Heart right ventricle (tissue), 16 donors: ENCODE results near the gene AGO3. TPM values are rescaled to one million over a fixed set of nuclear protein-coding genes. Genes with fewer than 3 reads are reported as not detected.
"Not testable (repeated sequence)": the region's sequence is repeated elsewhere in the genome, so short reads cannot be mapped to it uniquely, and the experiment has no call there.

ENCODE experiments used
- ATAC-seq, 8 donors: fragments of 200-7000 bp; cut with Tn5 transposase; one replicate each; pipeline ENCODE4 v1.9.1; 2020; ENCODE audit warnings: mild to moderate bottlenecking in 8 of 8, moderate library complexity in 8 of 8, moderate number of reproducible peaks in 1 of 8
- DNase-seq, 2 donors: peaks; one replicate each; pipeline ENCODE4 v3.0.0-alpha.2; 2020
- H3K27ac ChIP-seq, 10 donors: fragments of 200-600 bp; sonication (generic) in 2 of 10; one replicate each; pipeline versions ENCODE4 v1.5.0 to v1.8.0; 2020 to 2022; ENCODE audit warnings: mild to moderate bottlenecking in 3 of 10
- H3K27me3 ChIP-seq, 7 donors: fragments of 200-600 bp; one replicate each; pipeline ENCODE4 v1.8.0; 2021 to 2022; ENCODE audit warnings: mild to moderate bottlenecking in 2 of 7
- H3K36me3 ChIP-seq, 9 donors: fragments of 200-600 bp; sonication (generic) in 1 of 9; one replicate each; pipeline versions ENCODE4 v1.5.0 to v1.8.0; 2020 to 2022; ENCODE audit warnings: mild to moderate bottlenecking in 2 of 9
- H3K4me1 ChIP-seq, 9 donors: fragments of 200-600 bp; sonication (generic) in 1 of 9; one replicate each; pipeline versions ENCODE4 v1.5.0 to v1.8.0; 2020 to 2022; ENCODE audit warnings: mild to moderate bottlenecking in 4 of 9
- H3K4me3 ChIP-seq, 10 donors: fragments of 200-600 bp; sonication (generic) in 2 of 10; one replicate each; pipeline versions ENCODE4 v1.5.0 to v1.8.0; 2020 to 2022; ENCODE audit warnings: mild to moderate bottlenecking in 7 of 10, moderate library complexity in 2 of 10
- H3K9me3 ChIP-seq, 11 donors: fragments of 200-600 bp in 10 of 11; sonication (generic) in 2 of 11; one replicate each; pipeline versions ENCODE4 v1.5.0 to v1.8.0; 2013 to 2022; ENCODE audit warnings: mild to moderate bottlenecking in 2 of 11, control low read depth in 1 of 11, moderate library complexity in 1 of 11
- WGBS, 2 donors: extraction: QIAGEN DNeasy Blood & Tissue Kit; methylation state at CpG; one replicate each; pipeline ENCODE4 v1.1.7; 2013; ENCODE audit warnings: inconsistent platforms in 1 of 2; 5-methylcytosine and 5-hydroxymethylcytosine counted together
- intact Hi-C, 10 donors: fragments of 100-400 bp; cut with DNase I; formaldehyde crosslinking; loops; one replicate each; pipeline versions ENCODE4 v1.11.1 to v1.14.2; 2022
- polyA plus RNA-seq, 2 donors: library from polyadenylated mRNA; stranded (reverse); fragments of 200-250 nt; gene quantifications; one replicate each; pipeline ENCODE4 v1.2.3, GENCODE V29; 2013
- total RNA-seq, 10 donors: library from RNA; stranded (reverse); fragmentation: NEBNext Ultra II Directional in 3 of 10; extraction: Animal tissue kit (Norgen Biotek cat#: 25700) in 3 of 10; gene quantifications; one replicate each; pipeline versions ENCODE4 v1.2.1 to v1.2.4, GENCODE V29; 2021 to 2023
- TF ChIP-seq, protein P1 (sequence below), 9 donors: fragments of 200-600 bp; sonication (generic) in 2 of 9; IDR thresholded peaks; one replicate each; pipeline versions ENCODE4 v1.5.0 to v1.8.0; 2021 to 2022; ENCODE audit warnings: antibody characterized with exemption in 9 of 9, mild to moderate bottlenecking in 5 of 9, moderate library complexity in 1 of 9
- donor health status: Arrhythmogenic right ventricular cardiomyopathy.
- donor health status: ischemic (EF 13 %, LVEDD 7.1; RV severe dilation, severe dysfunction).
- donor health status: healthy with polysubstance abuse.
- donor health status: DM: no; HTN: yes; CAD: no.
- donor health status: DM: no; HTN: no; CAD: no.
- donor health status: ischemic (EF 25% LVEDD 6.9; RV normal size, moderate dysfunction).
- donor health status: ischemic (EF 25% LVEDD 5.7; RV mildly dilated, moderate dysfunction).
- donor health status: healthy.
- donor health status: DM: yes; HTN: yes; CAD: no.
- donor health status: Ischemic cardiomyopathy.
- donor health status: ischemic (EF 35%, LVEDD 5.7; RV mildly dilated, moderate dysfunction).
- donor health status: nonischemic (EF 11% LVEDD 7.7; RV severe dilation, severe dysfunction).
- donor health status: DM: yes; HTN: yes; CAD: no.
- donor health status: PGD.
- donor health status: ischemic (EF 29% LVEDD 5.4; RV normal size, mild dysfunction).
- donor health status: nonischemic (EF 23%, LVEDD 6.1; RV moderate dilation, normal function).

Gene AGO3
- total and polyA plus RNA-seq, 12 donors: 2.2 to 20.7 (median 14.7) TPM

GRCh38 chr1:36016686-36017085 is 85.8 kb downstream of the AGO3 start:
- H3K36me3 ChIP-seq: peaks cover 0 to 100% (median 30%) of the 10 kb centered on the region in 9 donors
- no peaks in the 10 kb centered on the region for H3K4me1 ChIP-seq
- DNase-seq (no peak), ATAC-seq (no peak)
- H3K4me3 ChIP-seq: no peak overlapping the region
- no peaks in the 10 kb centered on the region for H3K9me3 ChIP-seq
- TF ChIP-seq, protein P1, sequence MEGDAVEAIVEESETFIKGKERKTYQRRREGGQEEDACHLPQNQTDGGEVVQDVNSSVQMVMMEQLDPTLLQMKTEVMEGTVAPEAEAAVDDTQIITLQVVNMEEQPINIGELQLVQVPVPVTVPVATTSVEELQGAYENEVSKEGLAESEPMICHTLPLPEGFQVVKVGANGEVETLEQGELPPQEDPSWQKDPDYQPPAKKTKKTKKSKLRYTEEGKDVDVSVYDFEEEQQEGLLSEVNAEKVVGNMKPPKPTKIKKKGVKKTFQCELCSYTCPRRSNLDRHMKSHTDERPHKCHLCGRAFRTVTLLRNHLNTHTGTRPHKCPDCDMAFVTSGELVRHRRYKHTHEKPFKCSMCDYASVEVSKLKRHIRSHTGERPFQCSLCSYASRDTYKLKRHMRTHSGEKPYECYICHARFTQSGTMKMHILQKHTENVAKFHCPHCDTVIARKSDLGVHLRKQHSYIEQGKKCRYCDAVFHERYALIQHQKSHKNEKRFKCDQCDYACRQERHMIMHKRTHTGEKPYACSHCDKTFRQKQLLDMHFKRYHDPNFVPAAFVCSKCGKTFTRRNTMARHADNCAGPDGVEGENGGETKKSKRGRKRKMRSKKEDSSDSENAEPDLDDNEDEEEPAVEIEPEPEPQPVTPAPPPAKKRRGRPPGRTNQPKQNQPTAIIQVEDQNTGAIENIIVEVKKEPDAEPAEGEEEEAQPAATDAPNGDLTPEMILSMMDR (IDR thresholded peaks at IDR 0.05): no peak
- intact Hi-C loops: no loop called here
- WGBS, 2 donors: 91 to 93% methylated on average over 2 of the region's 2 CpGs
- no peaks in the 10 kb centered on the region for H3K27me3 ChIP-seq
- H3K27ac ChIP-seq: no peak overlapping the region

DNA sequence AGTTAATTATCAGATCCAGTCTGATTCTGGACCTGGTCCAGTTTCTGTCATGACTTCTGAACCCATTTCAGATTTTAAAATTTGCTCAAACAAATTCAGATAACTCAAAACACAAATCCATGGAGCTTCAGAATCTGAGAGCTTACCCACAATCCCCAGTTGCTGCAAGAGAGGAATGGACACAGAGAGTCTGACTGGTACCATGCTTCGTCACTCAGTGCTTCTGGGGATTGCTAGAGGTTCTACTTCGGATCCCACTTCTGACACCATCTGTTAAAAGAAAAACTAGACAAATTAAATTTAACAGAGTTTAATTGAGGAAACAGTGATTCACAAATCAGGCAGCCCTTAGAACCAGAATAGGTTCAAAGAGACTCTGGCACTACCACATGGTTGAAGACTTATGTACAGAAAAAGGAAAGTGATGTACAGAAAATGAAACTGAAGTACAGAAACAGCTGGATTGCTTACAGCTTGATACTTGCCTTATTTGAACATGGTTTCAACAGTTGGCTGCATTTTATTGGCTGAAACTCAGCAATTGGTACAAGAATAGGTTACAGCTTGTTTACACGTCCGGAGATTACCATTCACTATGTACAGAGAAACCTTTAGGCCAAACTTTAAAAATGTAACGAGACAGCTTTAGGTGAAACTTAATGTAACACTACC is 92.3 kb downstream of the AGO3 start:
- Histone ChIP-seq H3K9me3 (no peaks in the 10 kb centered on the region), H3K4me3 (no peak overlapping the region), H3K27ac (no peak overlapping the region), H3K27me3 (no peaks in the 10 kb centered on the region), H3K4me1 (no peaks in the 10 kb centered on the region), H3K36me3 (peaks cover 0 to 94% (median 23%) of the 10 kb centered on the region in 9 donors)
- 91 to 94% methylated on average over 5 of the region's 5 CpGs for WGBS, 2 donors
- TF ChIP-seq, protein P1 (IDR thresholded peaks at IDR 0.05): no peak
- DNase-seq (no peak), ATAC-seq (no peak)
- intact Hi-C loops: no loop called here

GRCh38 chr1:36024024-36024423 is 93.1 kb downstream of the AGO3 start:
- H3K27ac ChIP-seq, intact Hi-C loops, H3K27me3 ChIP-seq, H3K4me3 ChIP-seq, DNase-seq, H3K9me3 ChIP-seq, H3K4me1 ChIP-seq, ATAC-seq: not testable (repeated sequence)
- WGBS, 2 donors: 94 to 98% methylated on average over 3 of the region's 3 CpGs
- peaks cover 0 to 91% (median 27%) of the 10 kb centered on the region in 9 donors for H3K36me3 ChIP-seq

- DNase-seq (no peak), ATAC-seq (no peak)
- intact Hi-C loops: no loop called here
- TF ChIP-seq, protein P1 (IDR thresholded peaks at IDR 0.05): no peak
- WGBS, 2 donors: 86 to 87% methylated on average over 1 of the region's 1 CpG
- H3K9me3 ChIP-seq: peaks cover 0 to 10% (median 3%) of the 10 kb centered on the region in 11 donors
- H3K4me3 ChIP-seq: no peak overlapping the region
- no peaks in the 10 kb centered on the region for H3K4me1 ChIP-seq
- no peaks in the 10 kb centered on the region for H3K27me3 ChIP-seq
- H3K27ac ChIP-seq: no peak overlapping the region
- H3K36me3 ChIP-seq: peaks cover 0 to 91% (median 31%) of the 10 kb centered on the region in 9 donors
These were observed 93.9 kb downstream of the AGO3 start for GRCh38 chr1:36024847-36025246.

DNA sequence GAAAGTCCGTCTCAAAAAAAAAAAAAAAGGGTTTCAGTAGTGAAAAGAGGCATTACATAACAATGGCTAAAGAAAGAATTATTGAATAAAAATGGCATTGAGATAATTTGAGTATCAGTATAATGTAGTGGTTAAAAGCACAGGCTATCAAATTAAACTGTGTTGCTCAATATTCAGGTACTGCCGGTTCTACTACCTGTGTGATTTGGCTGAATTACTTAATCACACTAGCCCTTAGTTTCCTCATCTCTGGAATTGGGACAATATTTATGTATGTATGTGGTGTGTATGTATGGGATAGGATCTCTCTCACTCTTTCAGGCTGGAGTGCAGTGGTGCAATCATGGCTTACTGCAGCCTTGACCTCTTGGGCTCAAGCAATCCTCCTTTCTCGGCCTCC is 96.9 kb downstream of the AGO3 start:
- Histone ChIP-seq H3K27ac (no peak overlapping the region), H3K9me3 (peaks cover 0 to 10% (median 3%) of the 10 kb centered on the region in 11 donors), H3K4me1 (no peaks in the 10 kb centered on the region), H3K27me3 (no peaks in the 10 kb centered on the region), H3K4me3 (no peak overlapping the region), H3K36me3 (peaks cover 0 to 93% (median 37%) of the 10 kb centered on the region in 9 donors)
- intact Hi-C loops: no loop called here
- TF ChIP-seq, protein P1 (IDR thresholded peaks at IDR 0.05): no peak
- no peak for ATAC-seq
- WGBS, 2 donors: 93 to 98% methylated on average over 3 of the region's 3 CpGs
- no peak for DNase-seq
